Esophagus muscularis mucosa (tissue), 4 donors: ENCODE data around the gene DGCR2. TPM values are rescaled to one million over a fixed set of nuclear protein-coding genes. Genes with fewer than 3 reads are reported as not detected.

Source experiments
- DNase-seq: peaks from one replicate; pipeline ENCODE4 v3.0.0-alpha.2; 2017; ENCODE audit errors: extremely low spot score
- H3K27ac ChIP-seq, 4 donors: fragments of 200-600 bp; sonication (generic); replicated peaks in 1 of 4; 1 replicate in 3 of 4; 2 replicates in 1 of 4; pipeline ENCODE4 v1.5.1; 2016 to 2019; ENCODE audit warnings: mild to moderate bottlenecking in 1 of 4
- H3K27me3 ChIP-seq, 4 donors: fragments of 200-600 bp; sonication (generic); one replicate each; pipeline versions ENCODE4 v1.5.1 to v1.6.0; 2016 to 2019
- H3K36me3 ChIP-seq, 4 donors: fragments of 200-600 bp; sonication (generic); one replicate each; pipeline ENCODE4 v1.5.1; 2016 to 2019
- H3K4me1 ChIP-seq, 4 donors: fragments of 200-600 bp; sonication (generic); one replicate each; pipeline ENCODE4 v1.5.1; 2016 to 2019
- H3K4me3 ChIP-seq, 4 donors: fragments of 200-600 bp; sonication (generic); 1 replicate in 2 of 4; 2 replicates in 2 of 4; pipeline ENCODE4 v1.5.1; 2016 to 2019; ENCODE audit warnings: mild to moderate bottlenecking in 4 of 4, moderate library complexity in 1 of 4
- H3K9me3 ChIP-seq, 4 donors: fragments of 200-600 bp; sonication (generic); 1 replicate in 3 of 4; 2 replicates in 1 of 4; pipeline ENCODE4 v1.5.1; 2016 to 2019
- EP300 ChIP-seq: sonication (generic); formaldehyde crosslinking; IDR thresholded peaks from one replicate; pipeline ENCODE4 v1.6.1; 2017; ENCODE audit warnings: antibody characterized with exemption
- POLR2A ChIP-seq: fragments of 450-650 bp; IDR thresholded peaks from one replicate; pipeline ENCODE4 v1.6.1; 2017; ENCODE audit warnings: antibody characterized with exemption, moderate library complexity, mild to moderate bottlenecking, low read depth
- POLR2AphosphoS5 ChIP-seq, 2 donors: sonication (generic); formaldehyde crosslinking; IDR thresholded peaks; one replicate each; pipeline ENCODE4 v1.6.1; 2017; ENCODE audit warnings: antibody characterized with exemption in 2 of 2
- WGBS: methylation state at CpG from one replicate; pipeline ENCODE4 v1.1.5; 2018; 5-methylcytosine and 5-hydroxymethylcytosine counted together
- intact Hi-C: fragments of 100-400 bp; cut with DNase I; formaldehyde crosslinking; loops from one replicate; pipeline ENCODE4 v1.15.1; 2023
- total RNA-seq, 4 donors: library from RNA; depleted of rRNA; stranded (reverse); fragments of >200 nt; gene quantifications; one replicate each; pipeline versions ENCODE4 v1.1.0 to v1.2.1, GENCODE V29; 2016
- TF ChIP-seq, protein P1 (sequence below), 3 experiments: fragments of 200-600 bp in 2 of 3; fragments of 450-650 bp in 1 of 3; sonication (generic) in 2 of 3; IDR thresholded peaks; one replicate each; pipeline ENCODE4 v1.5.1; 2017 to 2019; ENCODE audit warnings: antibody characterized with exemption in 3 of 3, mild to moderate bottlenecking in 2 of 3, moderate library complexity in 1 of 3

The DGCR2 gene
- total RNA-seq, 4 donors from 2014 or later = 45.7 to 79.6 (median 65.4) TPM

DNA sequence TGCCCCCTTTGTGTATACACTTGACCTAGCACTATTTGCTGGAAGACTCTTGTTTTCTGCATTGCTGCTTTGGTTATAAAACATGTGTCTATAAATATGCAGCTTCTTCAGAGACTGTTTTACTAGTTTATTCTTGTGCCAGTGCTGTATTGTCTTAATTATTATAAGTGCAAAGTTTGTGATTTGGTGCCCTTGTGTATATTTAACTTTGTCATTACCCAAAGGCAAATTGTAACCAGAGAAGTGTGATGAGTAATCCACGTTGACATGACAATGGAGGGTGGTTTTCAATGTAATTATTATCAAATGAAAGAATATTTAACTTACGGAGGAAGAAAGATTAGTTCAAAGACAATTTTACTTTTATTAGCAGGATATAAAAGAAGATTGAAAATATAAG lies 111.1 kb downstream of the DGCR2 start:
- H3K4me1 ChIP-seq = no peaks in the 10 kb centered on the region
- H3K36me3 ChIP-seq = no peaks in the 10 kb centered on the region
- no peak for DNase-seq
- 81% methylated on average over 2 of the region's 2 CpGs for WGBS
- no peak overlapping the region for H3K4me3 ChIP-seq
- H3K9me3 ChIP-seq = no peaks in the 10 kb centered on the region
- TF ChIP-seq, protein P1, sequence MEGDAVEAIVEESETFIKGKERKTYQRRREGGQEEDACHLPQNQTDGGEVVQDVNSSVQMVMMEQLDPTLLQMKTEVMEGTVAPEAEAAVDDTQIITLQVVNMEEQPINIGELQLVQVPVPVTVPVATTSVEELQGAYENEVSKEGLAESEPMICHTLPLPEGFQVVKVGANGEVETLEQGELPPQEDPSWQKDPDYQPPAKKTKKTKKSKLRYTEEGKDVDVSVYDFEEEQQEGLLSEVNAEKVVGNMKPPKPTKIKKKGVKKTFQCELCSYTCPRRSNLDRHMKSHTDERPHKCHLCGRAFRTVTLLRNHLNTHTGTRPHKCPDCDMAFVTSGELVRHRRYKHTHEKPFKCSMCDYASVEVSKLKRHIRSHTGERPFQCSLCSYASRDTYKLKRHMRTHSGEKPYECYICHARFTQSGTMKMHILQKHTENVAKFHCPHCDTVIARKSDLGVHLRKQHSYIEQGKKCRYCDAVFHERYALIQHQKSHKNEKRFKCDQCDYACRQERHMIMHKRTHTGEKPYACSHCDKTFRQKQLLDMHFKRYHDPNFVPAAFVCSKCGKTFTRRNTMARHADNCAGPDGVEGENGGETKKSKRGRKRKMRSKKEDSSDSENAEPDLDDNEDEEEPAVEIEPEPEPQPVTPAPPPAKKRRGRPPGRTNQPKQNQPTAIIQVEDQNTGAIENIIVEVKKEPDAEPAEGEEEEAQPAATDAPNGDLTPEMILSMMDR (IDR thresholded peaks at IDR 0.05) = no peak
- no peak for TF ChIP-seq EP300
- no peak for TF ChIP-seq POLR2A
- no peak for TF ChIP-seq POLR2AphosphoS5 (IDR thresholded peaks at IDR 0.05)
- H3K27me3 ChIP-seq = peaks cover 0 to 19% (median 0%) of the 10 kb centered on the region in 4 donors
- intact Hi-C loops = no loop called here
- H3K27ac ChIP-seq = no peak overlapping the region

DNA sequence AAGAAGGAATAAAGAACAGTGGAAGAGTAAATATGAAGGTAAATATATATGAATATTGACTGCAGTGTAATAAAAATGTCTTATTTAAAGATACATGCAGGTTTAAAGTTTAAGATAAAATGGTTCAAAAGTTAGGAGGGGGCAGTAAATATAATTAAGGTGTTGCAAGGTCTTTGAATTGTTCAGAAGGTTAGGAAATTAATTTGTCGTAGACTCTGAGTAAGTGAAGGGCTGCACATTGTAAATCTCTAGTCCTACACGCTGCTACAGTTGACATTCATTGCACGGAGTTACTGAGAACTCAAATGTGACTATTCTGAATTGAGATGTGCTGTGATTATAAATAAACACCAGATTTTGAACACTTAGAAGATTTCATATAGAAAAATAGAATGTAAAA lies 116.3 kb downstream of the DGCR2 start:
- intact Hi-C loops = no loop called here
- no peaks in the 10 kb centered on the region for H3K4me1 ChIP-seq
- H3K27me3 ChIP-seq = peaks cover 0 to 47% (median 0%) of the 10 kb centered on the region in 4 donors
- H3K36me3 ChIP-seq = no peaks in the 10 kb centered on the region
- DNase-seq = no peak
- H3K9me3 ChIP-seq = no peaks in the 10 kb centered on the region
- H3K4me3 ChIP-seq = no peak overlapping the region
- 83% methylated on average over 3 of the region's 3 CpGs for WGBS
- TF ChIP-seq, protein P1 (IDR thresholded peaks at IDR 0.05) = no peak
- TF ChIP-seq POLR2A = no peak
- no peak for TF ChIP-seq POLR2AphosphoS5 (IDR thresholded peaks at IDR 0.05)
- TF ChIP-seq EP300 = no peak
- H3K27ac ChIP-seq = no peak overlapping the region

DNA sequence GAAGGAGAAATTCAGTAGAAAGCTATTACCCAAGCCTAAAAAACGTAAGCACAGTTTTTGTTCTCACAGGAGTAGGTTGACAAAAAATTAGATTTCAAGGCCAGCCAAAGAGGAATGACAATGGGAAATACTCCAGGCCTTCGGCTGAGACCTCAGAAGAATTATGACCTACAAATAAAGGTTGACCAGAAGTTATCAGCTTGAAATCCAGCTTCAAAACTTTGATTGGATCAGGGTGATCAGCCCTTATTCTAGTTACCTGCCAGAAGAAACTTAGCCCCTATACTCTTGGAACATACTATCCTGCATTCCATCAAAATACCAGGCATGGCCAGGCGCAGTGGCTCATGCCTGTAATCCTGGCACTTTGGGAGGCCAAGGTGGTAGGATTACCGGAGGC lies 117.7 kb downstream of the DGCR2 start:
- no peak for DNase-seq
- WGBS = 92% methylated on average over 4 of the region's 4 CpGs
- H3K36me3 ChIP-seq = no peaks in the 10 kb centered on the region
- no peaks in the 10 kb centered on the region for H3K4me1 ChIP-seq
- peaks cover 0 to 45% (median 0%) of the 10 kb centered on the region in 4 donors for H3K27me3 ChIP-seq
- H3K9me3 ChIP-seq = no peaks in the 10 kb centered on the region
- no peak overlapping the region for H3K27ac ChIP-seq
- H3K4me3 ChIP-seq = no peak overlapping the region
- intact Hi-C loops = no loop called here
- TF ChIP-seq, protein P1 (IDR thresholded peaks at IDR 0.05) = no peak
- TF ChIP-seq EP300 (no peak), POLR2AphosphoS5 (IDR thresholded peaks at IDR 0.05) (no peak), POLR2A (no peak)

DNA sequence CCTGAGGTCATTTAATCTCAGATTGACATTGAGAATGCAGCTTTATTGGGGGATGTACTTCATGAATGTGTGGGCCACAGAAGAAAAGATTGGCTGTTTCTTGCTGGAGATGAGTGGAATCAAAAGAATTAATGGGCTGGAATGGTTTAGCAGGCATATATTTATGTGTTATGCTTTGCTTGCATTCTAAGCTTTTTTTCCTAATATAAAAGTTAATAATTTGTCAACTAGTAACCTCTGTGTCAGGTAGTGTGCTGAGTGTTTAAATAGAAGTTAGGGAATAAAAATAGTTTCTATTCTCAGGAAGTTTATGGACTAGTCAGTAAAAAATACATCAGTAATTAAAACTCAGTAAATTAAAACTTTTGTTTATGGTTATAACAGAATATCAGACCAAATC lies 118.7 kb downstream of the DGCR2 start:
- DNase-seq = no peak
- peaks cover 0 to 50% (median 0%) of the 10 kb centered on the region in 4 donors for H3K27me3 ChIP-seq
- intact Hi-C loops = no loop called here
- no peak overlapping the region for H3K4me3 ChIP-seq
- TF ChIP-seq, protein P1 (IDR thresholded peaks at IDR 0.05) = no peak
- TF ChIP-seq POLR2A (no peak), EP300 (no peak), POLR2AphosphoS5 (IDR thresholded peaks at IDR 0.05) (no peak)
- H3K4me1 ChIP-seq = no peaks in the 10 kb centered on the region
- H3K36me3 ChIP-seq = no peaks in the 10 kb centered on the region
- H3K9me3 ChIP-seq = no peaks in the 10 kb centered on the region
- no peak overlapping the region for H3K27ac ChIP-seq

DNA sequence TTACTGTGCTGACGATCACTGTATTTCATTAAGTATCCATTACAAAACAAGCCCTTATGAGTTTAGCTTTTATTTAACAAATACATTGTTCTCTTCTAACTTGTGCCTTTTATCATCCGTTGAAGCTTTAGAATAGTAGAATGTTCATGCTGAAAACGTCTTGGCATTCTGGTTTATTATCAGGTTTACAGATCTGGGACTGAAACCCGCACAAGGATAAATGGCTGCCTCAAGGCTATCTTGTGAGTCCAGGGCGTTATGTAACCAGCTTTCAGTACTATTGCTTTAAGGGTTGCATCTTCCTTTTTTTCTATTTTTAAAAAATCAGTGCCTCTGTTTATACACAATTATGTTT lies 119.6 kb downstream of the DGCR2 start:
- Histone ChIP-seq H3K9me3 (no peaks in the 10 kb centered on the region), H3K27ac (no peak overlapping the region), H3K36me3 (no peaks in the 10 kb centered on the region), H3K4me3 (no peak overlapping the region), H3K27me3 (peaks cover 0 to 58% (median 0%) of the 10 kb centered on the region in 4 donors), H3K4me1 (no peaks in the 10 kb centered on the region)
- intact Hi-C loops = no loop called here
- WGBS = 73% methylated on average over 5 of the region's 5 CpGs
- TF ChIP-seq, protein P1 (IDR thresholded peaks at IDR 0.05) = no peak
- TF ChIP-seq EP300 (no peak), POLR2A (no peak), POLR2AphosphoS5 (IDR thresholded peaks at IDR 0.05) (no peak)
- DNase-seq = no peak
